ENCODE measurements around the gene RGS4. TPM values are rescaled to one million over a fixed set of nuclear protein-coding genes. Genes with fewer than 3 reads are reported as not detected.

RGS4 gene
- polyA plus RNA-seq, 3 donors, result not detected

DNA sequence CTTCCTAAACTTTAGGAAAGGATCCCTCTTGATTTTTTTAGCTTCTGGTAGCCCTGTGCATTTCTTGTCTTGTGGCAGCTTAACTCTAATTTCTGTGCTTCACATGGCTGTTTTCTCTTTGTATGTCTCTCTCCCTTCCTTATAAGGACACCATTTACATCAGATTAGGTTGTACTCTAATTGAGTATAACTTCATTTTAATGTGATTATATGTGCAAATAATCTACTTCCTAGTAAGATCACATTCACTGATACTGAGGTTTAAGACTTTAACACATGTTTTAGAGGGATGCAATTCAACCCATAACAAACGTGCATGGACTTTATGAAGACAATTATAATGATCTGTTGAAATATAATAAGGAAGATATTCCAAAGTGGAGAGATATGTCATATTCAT is 46.7 kb downstream of the RGS4 start:
- Histone ChIP-seq H3K27me3 (ENCODE audit: control insufficient read depth in 2 of 2, insufficient read depth in 2 of 2, low read length in 2 of 2) (no peaks in the 10 kb centered on the region), H3K4me1 (ENCODE audit: control insufficient read depth in 1 of 2, insufficient read depth in 2 of 2, low read length in 2 of 2) (no peaks in the 10 kb centered on the region), H3K9me3 (replicated peaks in 1 of 2; ENCODE audit: control insufficient read depth in 1 of 2, insufficient read depth in 1 of 2, low read length in 2 of 2) (no peaks in the 10 kb centered on the region), H3K36me3 (replicated peaks in 1 of 2; ENCODE audit: control insufficient read depth in 1 of 2, insufficient read depth in 2 of 2, low read length in 2 of 2) (no peaks in the 10 kb centered on the region), H2AFZ (ENCODE audit: insufficient read depth, low read depth, low read length, poor library complexity, severe bottlenecking) (no peak overlapping the region), H3K9ac (ENCODE audit: insufficient read depth, low read length, poor library complexity, severe bottlenecking) (no peak overlapping the region), H4K20me1 (ENCODE audit: insufficient read depth, low read length) (no peaks in the 10 kb centered on the region), H3K79me2 (ENCODE audit: insufficient read depth, low read length) (no peaks in the 10 kb centered on the region), H3K4me2 (replicated peaks; ENCODE audit: extremely low read depth, low read length, poor library complexity, severe bottlenecking) (no peak overlapping the region), H3K4me3 (replicated peaks in 1 of 3; ENCODE audit: low read depth in 2 of 3, low read length in 3 of 3) (no peak overlapping the region), H3K27ac (ENCODE audit: low read depth in 1 of 2, low read length in 2 of 2) (no peak overlapping the region)
- intact Hi-C loops (cut with micrococcal nuclease), result no loop called here
- no peaks in the 10 kb centered on the region for H3K27me3 Mint-ChIP-seq (ENCODE audit: low read depth in 3 of 3)
- no peak for DNase-seq
- no peak overlapping the region for H3K4me3 Mint-ChIP-seq
- TF ChIP-seq, protein P1, sequence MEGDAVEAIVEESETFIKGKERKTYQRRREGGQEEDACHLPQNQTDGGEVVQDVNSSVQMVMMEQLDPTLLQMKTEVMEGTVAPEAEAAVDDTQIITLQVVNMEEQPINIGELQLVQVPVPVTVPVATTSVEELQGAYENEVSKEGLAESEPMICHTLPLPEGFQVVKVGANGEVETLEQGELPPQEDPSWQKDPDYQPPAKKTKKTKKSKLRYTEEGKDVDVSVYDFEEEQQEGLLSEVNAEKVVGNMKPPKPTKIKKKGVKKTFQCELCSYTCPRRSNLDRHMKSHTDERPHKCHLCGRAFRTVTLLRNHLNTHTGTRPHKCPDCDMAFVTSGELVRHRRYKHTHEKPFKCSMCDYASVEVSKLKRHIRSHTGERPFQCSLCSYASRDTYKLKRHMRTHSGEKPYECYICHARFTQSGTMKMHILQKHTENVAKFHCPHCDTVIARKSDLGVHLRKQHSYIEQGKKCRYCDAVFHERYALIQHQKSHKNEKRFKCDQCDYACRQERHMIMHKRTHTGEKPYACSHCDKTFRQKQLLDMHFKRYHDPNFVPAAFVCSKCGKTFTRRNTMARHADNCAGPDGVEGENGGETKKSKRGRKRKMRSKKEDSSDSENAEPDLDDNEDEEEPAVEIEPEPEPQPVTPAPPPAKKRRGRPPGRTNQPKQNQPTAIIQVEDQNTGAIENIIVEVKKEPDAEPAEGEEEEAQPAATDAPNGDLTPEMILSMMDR (IDR thresholded peaks at IDR 0.05), result no peak
- H3K36me3 Mint-ChIP-seq, result no peaks in the 10 kb centered on the region
- no peaks in the 10 kb centered on the region for H3K4me1 Mint-ChIP-seq
- H3K27ac Mint-ChIP-seq, result no peak overlapping the region
- peaks cover 0 to 2% (median 0%) of the 10 kb centered on the region in 7 donors for H3K9me3 Mint-ChIP-seq
- no CpG with 5 or more reads among the region's 1 CpG for WGBS (ENCODE audit: insufficient coverage)

DNA sequence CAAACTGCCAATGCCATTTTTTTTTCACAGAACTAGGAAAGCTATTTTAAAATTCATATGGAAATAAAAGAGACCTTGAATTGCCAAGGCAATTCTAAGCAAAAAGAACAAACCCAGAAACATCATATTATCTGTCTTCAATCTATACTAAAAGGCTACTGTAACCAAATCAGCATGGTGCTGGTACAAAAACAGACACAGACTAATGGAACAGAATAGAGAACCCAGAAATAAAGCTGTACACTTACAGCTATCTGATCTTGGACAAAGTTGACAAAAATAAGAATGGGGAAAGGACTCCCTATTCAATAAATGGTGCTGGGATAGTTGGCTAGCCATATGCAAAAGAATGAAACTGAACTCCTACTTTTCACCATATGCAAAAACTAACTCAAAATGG is 50.5 kb downstream of the RGS4 start:
- no peaks in the 10 kb centered on the region for H3K4me1 Mint-ChIP-seq
- intact Hi-C loops (cut with micrococcal nuclease), result no loop called here

More for the DNA sequence above, 50.5 kb downstream of the RGS4 start:
- DNase-seq, result no peak
- Histone ChIP-seq H3K27ac (ENCODE audit: low read depth in 1 of 2, low read length in 2 of 2) (no peak overlapping the region), H3K4me2 (replicated peaks; ENCODE audit: extremely low read depth, low read length, poor library complexity, severe bottlenecking) (no peak overlapping the region), H3K27me3 (ENCODE audit: control insufficient read depth in 2 of 2, insufficient read depth in 2 of 2, low read length in 2 of 2) (no peaks in the 10 kb centered on the region), H3K9me3 (replicated peaks in 1 of 2; ENCODE audit: control insufficient read depth in 1 of 2, insufficient read depth in 1 of 2, low read length in 2 of 2) (no peaks in the 10 kb centered on the region), H3K36me3 (replicated peaks in 1 of 2; ENCODE audit: control insufficient read depth in 1 of 2, insufficient read depth in 2 of 2, low read length in 2 of 2) (no peaks in the 10 kb centered on the region), H3K4me1 (ENCODE audit: control insufficient read depth in 1 of 2, insufficient read depth in 2 of 2, low read length in 2 of 2) (no peaks in the 10 kb centered on the region), H4K20me1 (ENCODE audit: insufficient read depth, low read length) (no peaks in the 10 kb centered on the region), H3K9ac (ENCODE audit: insufficient read depth, low read length, poor library complexity, severe bottlenecking) (no peak overlapping the region), H3K79me2 (ENCODE audit: insufficient read depth, low read length) (no peaks in the 10 kb centered on the region), H3K4me3 (replicated peaks in 1 of 3; ENCODE audit: low read depth in 2 of 3, low read length in 3 of 3) (no peak overlapping the region), H2AFZ (ENCODE audit: insufficient read depth, low read depth, low read length, poor library complexity, severe bottlenecking) (no peak overlapping the region)
- Mint-ChIP-seq H3K27me3 (ENCODE audit: low read depth in 3 of 3) (no peaks in the 10 kb centered on the region), H3K4me3 (no peak overlapping the region), H3K36me3 (no peaks in the 10 kb centered on the region), H3K9me3 (peaks cover 0 to 1% (median 0%) of the 10 kb centered on the region in 7 donors), H3K27ac (no peak overlapping the region)
- TF ChIP-seq, protein P1 (IDR thresholded peaks at IDR 0.05), result no peak

Data from CD14-positive monocyte (primary cell).